Measurements from ENCODE around the gene HACD2.

HACD2 gene

GRCh38 chr3:123559040-123559861 is 25.6 kb downstream of the HACD2 start:
- TF ChIP-seq CTCF (IDR thresholded peaks at IDR 0.05): peak; percentile 76
- Histone ChIP-seq H3K27ac (no peak overlapping the region), H3K79me2 (no peaks in the 10 kb centered on the region), H3K9ac (no peak overlapping the region), H3K4me1 (no peaks in the 10 kb centered on the region), H3K4me3 (ENCODE audit: low read depth, low read length) (no peak overlapping the region), H3K36me3 (ENCODE audit: control insufficient read depth, insufficient read depth, low read length) (no peaks in the 10 kb centered on the region), H2AFZ (no peak overlapping the region), H3K4me2 (ENCODE audit: low read length) (no peak overlapping the region), H3K27me3 (ENCODE audit: control insufficient read depth, insufficient read depth, low read length) (no peaks in the 10 kb centered on the region), H3K9me3 (ENCODE audit: control insufficient read depth, low read length) (no peaks in the 10 kb centered on the region)

DNA sequence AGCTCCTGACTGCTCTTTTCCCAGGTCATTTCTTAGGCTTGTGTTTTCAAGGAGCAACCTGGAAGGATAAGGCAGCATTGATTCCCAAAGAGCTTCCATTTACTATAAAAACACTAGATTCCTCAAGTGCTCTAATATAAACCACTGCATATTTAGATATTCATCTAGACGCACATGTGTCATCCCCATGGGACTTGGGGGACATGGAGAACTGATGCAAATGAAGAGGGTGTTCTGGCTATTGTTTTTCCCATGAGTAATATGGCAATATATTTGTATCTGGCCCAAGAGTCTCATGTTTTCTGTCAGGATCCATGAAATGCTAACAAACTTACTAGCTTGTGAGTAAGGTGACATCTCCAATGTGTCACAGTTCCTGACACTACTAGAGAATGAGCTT is 31.3 kb downstream of the HACD2 start:
- Histone ChIP-seq H3K79me2 (no peaks in the 10 kb centered on the region), H3K27me3 (ENCODE audit: control insufficient read depth, insufficient read depth, low read length) (no peaks in the 10 kb centered on the region), H3K36me3 (ENCODE audit: control insufficient read depth, insufficient read depth, low read length) (no peaks in the 10 kb centered on the region), H2AFZ (no peak overlapping the region), H3K4me3 (ENCODE audit: low read depth, low read length) (no peak overlapping the region), H3K4me1 (no peaks in the 10 kb centered on the region), H3K27ac (no peak overlapping the region), H3K4me2 (ENCODE audit: low read length) (no peak overlapping the region), H3K9ac (no peak overlapping the region), H3K9me3 (ENCODE audit: control insufficient read depth, low read length) (peaks cover 4% of the 10 kb centered on the region)
- TF ChIP-seq CTCF (IDR thresholded peaks at IDR 0.05): no peak

GRCh38 chr3:123552768-123553167 is 32.1 kb downstream of the HACD2 start:
- Histone ChIP-seq H3K4me3 (ENCODE audit: low read depth, low read length) (no peak overlapping the region), H3K9ac (no peak overlapping the region), H2AFZ (no peak overlapping the region), H3K36me3 (ENCODE audit: control insufficient read depth, insufficient read depth, low read length) (no peaks in the 10 kb centered on the region), H3K4me1 (no peaks in the 10 kb centered on the region), H3K79me2 (no peaks in the 10 kb centered on the region), H3K4me2 (ENCODE audit: low read length) (no peak overlapping the region), H3K9me3 (ENCODE audit: control insufficient read depth, low read length) (peaks cover 4% of the 10 kb centered on the region), H3K27me3 (ENCODE audit: control insufficient read depth, insufficient read depth, low read length) (no peaks in the 10 kb centered on the region), H3K27ac (no peak overlapping the region)
- TF ChIP-seq CTCF (IDR thresholded peaks at IDR 0.05): no peak

DNA sequence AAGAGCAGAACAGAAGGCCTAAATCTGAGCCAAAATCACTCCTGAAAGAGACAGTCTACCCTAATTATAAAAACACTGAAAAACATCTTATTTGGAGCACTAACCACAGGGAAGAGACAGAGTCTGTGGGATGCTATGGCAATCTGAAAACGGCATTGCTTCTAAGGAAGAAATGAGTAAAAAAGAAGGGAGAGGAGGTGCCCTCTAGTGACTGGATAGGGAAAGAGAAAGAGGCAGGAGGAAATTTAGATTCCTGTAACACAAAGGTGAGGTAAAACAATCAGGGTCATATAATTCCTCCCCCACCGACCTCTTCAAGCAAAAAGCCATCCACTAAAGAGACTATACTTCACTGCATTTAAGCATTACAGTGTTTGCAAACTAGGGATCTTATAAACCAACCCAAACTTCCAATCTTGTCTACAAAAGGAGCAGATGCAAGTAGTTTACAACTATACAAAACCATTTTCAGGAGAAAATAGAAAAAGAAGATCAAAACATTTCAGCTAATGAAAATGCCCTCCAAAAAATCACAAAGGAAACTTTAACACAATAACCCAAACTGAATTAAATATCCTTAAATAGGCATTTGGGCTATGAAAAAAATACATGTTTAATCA is 32.6 kb downstream of the HACD2 start:
- H3K79me2 ChIP-seq: no peaks in the 10 kb centered on the region
- H3K4me3 ChIP-seq (ENCODE audit: low read depth, low read length): no peak overlapping the region
- H2AFZ ChIP-seq: no peak overlapping the region
- no peaks in the 10 kb centered on the region for H3K4me1 ChIP-seq
- no peak overlapping the region for H3K4me2 ChIP-seq (ENCODE audit: low read length)
- H3K27me3 ChIP-seq (ENCODE audit: control insufficient read depth, insufficient read depth, low read length): no peaks in the 10 kb centered on the region
- H3K9ac ChIP-seq: no peak overlapping the region
- peaks cover 4% of the 10 kb centered on the region for H3K9me3 ChIP-seq (ENCODE audit: control insufficient read depth, low read length)
- no peak overlapping the region for H3K27ac ChIP-seq
- peak; percentile 14 for TF ChIP-seq CTCF (IDR thresholded peaks at IDR 0.05)
- H3K36me3 ChIP-seq (ENCODE audit: control insufficient read depth, insufficient read depth, low read length): no peaks in the 10 kb centered on the region
